Stimulated activated CD4-positive, alpha-beta T cell treated with anti-CD3 and anti-CD28 coated beads, Interleukin-1b, Interleukin-23, amount 100 ng/mL, for 4 hours (primary cell): Measurements from ENCODE around the gene CHMP6.

ENCODE experiments used
- DNase-seq, 2 donors: peaks; one replicate each; pipeline ENCODE4 v3.0.0-alpha.2; 2020; ENCODE audit warnings: low read depth in 2 of 2

CHMP6 gene

GRCh38 chr17:80992077-80992947, 671 bp downstream of the CHMP6 start:
- DNase-seq = no peak

GRCh38 chr17:80992948-80993624, 1.4 kb downstream of the CHMP6 start:
- no peak for DNase-seq

- DNase-seq = no peak
Measured at GRCh38 chr17:80995131-80995530, 3.5 kb downstream of the CHMP6 start.

- DNase-seq = no peak
Measured at GRCh38 chr17:80996422-80997305, 5.0 kb downstream of the CHMP6 start.

GRCh38 chr17:80997424-80998117, 5.9 kb downstream of the CHMP6 start:
- DNase-seq = no peak

- DNase-seq = no peak
Measured at GRCh38 chr17:80998118-80998747, 6.6 kb downstream of the CHMP6 start.

- no peak for DNase-seq
Measured at GRCh38 chr17:80998748-80999535, 7.3 kb downstream of the CHMP6 start.

- no peak for DNase-seq
Measured at GRCh38 chr17:80999536-81000333, 8.1 kb downstream of the CHMP6 start.

- DNase-seq = no peak
Measured at GRCh38 chr17:81000334-81000630, 8.6 kb downstream of the CHMP6 start.

- DNase-seq = no peak
Measured at GRCh38 chr17:81000631-81001357, 9.2 kb downstream of the CHMP6 start.

- no peak for DNase-seq
Measured at GRCh38 chr17:81002013-81002384, 10.4 kb downstream of the CHMP6 start.

GRCh38 chr17:81002409-81003361, 11.0 kb downstream of the CHMP6 start:
- no peak for DNase-seq

GRCh38 chr17:81003711-81004475, 12.3 kb downstream of the CHMP6 start:
- DNase-seq = no peak

GRCh38 chr17:81006891-81007290, 15.2 kb downstream of the CHMP6 start:
- no peak for DNase-seq

GRCh38 chr17:81008140-81008539, 16.5 kb downstream of the CHMP6 start:
- DNase-seq = no peak

GRCh38 chr17:81009136-81009535, 17.5 kb downstream of the CHMP6 start:
- DNase-seq = no peak

GRCh38 chr17:81010935-81011334, 19.3 kb downstream of the CHMP6 start:
- DNase-seq = no peak
